Stimulated activated CD8-positive, alpha-beta memory T cell treated with anti-CD3 and anti-CD28 coated beads, Interleukin-4, amount 100 ng/mL, for 24 hours (primary cell): ENCODE data around the gene LDB3.

ENCODE experiments used
- DNase-seq: peaks from one replicate; pipeline ENCODE4 v3.0.0-alpha.2; 2020; ENCODE audit warnings: low read depth

The LDB3 gene

DNA sequence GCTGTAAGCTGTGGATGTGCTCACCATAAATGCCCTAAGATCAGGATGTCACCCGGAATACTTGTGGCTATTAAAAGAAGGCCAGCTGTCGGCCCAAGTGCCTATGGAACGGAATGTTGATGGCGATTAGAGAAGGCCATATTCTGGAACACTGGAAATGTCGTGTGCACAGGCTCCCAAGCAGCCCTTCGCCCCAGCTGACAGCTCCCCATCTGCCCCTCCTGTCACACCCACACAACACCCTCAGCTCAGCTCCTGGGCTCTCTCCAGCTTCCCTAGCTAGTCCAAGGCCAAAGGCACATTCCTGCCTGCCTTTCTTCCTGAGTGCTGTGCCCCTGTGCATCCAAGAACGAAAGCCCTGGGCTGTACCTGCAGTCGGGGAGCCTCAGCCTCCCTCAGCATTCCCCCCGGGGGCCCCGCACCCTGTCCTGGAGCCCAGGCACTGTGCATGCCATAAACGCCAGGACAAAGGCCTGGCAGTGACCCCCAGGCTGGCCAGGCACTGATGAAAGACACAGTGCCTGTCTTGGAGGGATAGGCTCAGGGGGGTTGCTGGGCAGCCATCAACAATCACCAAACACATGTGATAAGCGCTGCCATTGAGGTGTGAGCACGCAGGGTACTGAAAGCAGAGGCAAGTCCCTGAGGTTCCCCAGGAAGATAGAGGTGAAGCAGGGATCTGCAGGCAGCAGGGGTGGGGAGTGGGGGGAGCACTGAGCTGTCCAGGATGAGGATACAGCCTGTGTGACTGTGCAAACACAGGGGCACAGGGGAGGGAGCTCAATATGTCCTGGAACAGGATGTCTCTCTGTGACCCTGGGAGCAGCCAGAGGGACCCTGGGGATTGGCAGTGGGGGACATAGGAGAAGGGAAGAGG is 3.7 kb upstream of the LDB3 start:
- DNase-seq = no peak

- DNase-seq = no peak
Observed at GRCh38 chr10:86665218-86665607, 3.1 kb upstream of the LDB3 start.

DNA sequence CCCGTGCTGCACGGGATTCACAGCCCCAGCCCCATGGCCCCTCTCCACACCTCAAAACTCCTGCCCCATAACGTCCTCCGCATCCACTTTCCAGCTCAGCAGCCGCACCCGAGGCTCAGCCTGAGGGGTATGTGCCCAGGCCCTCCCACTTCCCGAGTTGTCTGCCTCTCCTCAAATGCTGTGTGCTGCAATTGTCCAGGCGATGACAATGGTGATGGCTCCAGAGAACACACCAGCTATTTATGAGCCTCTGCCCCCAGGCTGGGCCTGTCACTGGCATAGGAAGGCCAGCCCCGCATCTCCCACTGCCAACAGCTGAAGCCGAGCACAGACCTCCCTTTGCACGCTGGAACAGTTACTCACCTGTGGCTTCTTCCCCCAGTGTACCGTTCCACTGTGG is 2.4 kb upstream of the LDB3 start:
- no peak for DNase-seq

GRCh38 chr10:86666538-86666937 is 1.8 kb upstream of the LDB3 start:
- DNase-seq = no peak

DNA sequence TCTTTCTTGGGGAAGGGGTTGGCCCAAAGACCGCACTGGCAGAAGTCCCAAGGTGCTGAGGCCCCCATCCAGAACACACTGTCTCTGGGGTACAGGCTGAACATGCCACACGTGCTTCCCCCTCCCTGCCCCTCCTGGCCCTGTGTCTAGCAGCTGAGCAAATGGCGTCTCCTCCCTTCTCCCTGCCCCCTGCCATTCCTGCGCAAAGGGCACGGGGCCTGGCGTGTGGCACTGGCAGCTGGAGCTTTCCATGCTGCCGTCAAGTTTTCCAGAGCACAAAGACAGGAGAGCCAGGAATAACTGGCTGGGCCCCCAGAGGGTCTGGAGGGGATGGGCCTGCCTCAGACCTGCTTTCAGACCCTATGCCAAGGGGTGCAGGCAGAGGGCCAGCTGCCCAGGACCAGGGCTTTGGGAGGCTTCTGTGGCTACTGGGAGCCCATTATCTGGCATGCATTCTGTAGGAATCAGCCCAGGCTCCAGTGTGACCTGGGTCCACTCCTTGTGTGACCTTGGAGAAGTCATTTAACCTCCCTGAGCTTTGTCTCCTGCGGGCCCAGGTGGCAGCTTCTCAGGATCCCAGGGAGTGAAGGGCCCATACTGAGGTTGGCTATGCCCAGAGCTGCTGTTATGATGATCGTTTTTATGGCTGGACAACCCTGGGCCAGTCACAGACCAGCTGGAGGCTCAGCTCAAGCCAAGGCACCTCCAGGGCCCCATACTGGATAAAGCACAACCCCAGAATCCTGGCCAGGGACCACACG is 710 bp upstream of the LDB3 start:
- DNase-seq = no peak

GRCh38 chr10:86670290-86670811 is 2.0 kb downstream of the LDB3 start:
- DNase-seq = no peak

- DNase-seq = no peak
Observed at GRCh38 chr10:86670876-86671275, 2.6 kb downstream of the LDB3 start.

- no peak for DNase-seq
Observed at GRCh38 chr10:86671419-86671818, 3.1 kb downstream of the LDB3 start.

- DNase-seq = no peak
Observed at GRCh38 chr10:86671985-86672710, 3.8 kb downstream of the LDB3 start.

DNA sequence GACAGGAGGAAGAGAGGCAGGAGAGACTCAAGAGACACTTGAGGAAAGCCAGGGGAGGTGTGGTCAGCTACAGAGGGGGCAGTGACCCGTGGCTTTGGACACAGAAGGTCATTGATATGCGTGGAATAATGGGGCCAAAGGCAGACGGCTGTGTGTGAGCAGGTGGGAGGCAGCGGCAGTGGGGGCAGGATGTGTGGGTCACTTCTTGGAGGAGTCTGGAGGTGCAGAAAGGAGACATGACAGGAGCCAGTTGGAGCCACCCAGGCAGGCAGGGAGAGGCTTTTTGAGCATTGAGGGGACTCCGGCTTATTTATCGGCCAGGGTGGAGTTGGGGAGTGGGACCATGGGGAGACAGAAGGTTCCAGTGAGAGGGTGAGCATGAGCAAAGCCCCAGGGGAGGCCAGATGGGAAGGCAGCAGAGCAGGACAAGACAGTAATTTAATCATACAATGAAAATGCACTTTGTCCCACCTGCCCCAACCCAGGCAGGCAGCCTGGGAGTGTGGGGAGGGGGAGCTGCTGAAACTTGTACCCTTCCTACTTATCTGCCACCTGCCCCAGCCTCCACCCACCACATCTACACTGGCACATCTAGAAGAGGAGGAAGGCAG is 5.0 kb downstream of the LDB3 start:
- no peak for DNase-seq

DNA sequence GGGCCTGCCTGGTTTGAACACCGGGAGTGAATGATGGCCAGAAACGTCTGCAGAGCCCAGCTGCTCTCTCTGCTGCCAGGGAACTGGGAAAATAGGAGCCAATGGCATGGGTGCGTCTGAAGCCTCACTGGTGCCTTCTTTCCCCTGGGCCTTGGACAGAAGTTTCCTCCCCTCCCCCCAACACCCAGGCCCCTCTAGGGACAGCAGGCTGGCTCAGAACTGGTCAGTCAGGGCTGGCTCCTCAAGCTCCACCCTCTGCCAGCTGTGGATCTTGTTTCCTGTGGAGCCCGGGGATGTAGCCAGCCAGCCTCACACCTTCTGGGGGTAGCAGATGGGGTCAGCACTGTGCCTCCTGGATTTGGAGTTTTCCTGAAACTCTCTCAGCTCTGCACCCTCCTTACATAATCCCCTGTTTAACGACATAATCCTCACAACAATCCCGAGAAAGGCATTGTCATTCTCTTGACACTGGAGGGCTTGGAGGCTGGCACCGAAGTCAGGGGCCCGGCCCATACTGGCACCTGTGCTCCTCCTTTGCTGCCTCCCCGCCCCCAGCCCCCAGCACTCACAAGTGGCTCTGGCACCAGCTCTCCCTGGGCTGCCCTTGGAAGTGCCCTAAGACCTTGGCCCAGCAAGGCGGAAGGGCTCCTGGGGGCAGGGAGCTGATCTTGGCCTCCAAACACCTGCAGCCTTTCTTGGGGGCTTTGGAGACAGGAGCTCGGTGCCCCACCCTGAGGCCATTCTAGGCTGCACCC is 5.7 kb downstream of the LDB3 start:
- DNase-seq = no peak

GRCh38 chr10:86674912-86675311 is 6.6 kb downstream of the LDB3 start:
- no peak for DNase-seq

DNA sequence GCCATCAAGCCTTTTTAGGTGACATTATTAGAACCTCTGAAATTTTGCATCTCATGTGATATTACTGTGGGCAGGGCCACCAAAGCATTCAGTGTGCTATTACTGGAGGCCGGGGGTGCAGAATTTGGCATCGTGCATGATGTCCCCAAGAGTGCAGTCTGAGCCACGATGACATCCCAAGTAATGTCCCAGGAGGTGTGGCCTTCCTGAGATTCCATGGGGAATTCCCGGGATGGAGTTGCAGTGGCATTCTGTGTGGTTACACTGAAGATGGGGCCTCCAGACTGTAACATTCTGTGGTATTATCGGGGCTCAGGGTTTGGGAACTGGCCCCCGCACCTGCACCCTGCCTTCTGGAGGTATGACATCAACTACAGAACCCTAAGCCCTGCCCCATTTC is 9.1 kb downstream of the LDB3 start:
- no peak for DNase-seq

DNA sequence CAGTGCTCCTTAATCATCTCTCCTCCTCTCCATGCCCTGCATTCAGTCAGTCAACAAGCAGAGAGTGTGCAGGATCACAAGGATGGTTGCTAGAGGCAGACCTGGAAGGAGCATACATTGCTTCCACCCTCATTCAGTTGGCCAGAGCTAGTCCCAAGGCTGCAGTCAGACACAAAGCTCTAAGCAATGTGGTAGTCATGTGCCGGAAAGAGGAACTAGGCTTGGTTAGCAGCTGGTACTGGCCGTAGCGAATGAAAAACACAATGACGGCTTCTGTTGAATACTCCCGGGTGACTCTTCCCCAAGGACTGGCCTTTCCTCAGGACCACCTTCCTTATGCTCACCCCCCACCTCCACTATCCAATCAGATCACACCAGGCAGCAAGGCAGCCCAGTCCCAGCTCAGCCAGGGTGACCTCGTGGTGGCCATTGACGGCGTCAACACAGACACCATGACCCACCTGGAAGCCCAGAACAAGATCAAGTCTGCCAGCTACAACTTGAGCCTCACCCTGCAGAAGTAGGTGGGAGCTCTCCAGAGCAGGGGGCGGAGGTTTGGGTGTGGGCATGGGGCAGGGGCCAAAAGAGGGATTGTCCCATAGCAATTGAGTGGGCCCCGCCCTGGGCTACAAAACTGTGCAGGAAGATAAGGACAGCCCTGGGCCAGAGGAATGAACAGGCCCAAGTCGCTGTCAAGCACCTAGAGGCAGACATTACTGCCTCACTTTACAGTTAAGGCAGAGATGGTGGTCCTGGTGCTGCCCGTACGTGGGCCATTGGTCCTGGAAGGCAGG is 10.9 kb downstream of the LDB3 start:
- DNase-seq = no peak

DNA sequence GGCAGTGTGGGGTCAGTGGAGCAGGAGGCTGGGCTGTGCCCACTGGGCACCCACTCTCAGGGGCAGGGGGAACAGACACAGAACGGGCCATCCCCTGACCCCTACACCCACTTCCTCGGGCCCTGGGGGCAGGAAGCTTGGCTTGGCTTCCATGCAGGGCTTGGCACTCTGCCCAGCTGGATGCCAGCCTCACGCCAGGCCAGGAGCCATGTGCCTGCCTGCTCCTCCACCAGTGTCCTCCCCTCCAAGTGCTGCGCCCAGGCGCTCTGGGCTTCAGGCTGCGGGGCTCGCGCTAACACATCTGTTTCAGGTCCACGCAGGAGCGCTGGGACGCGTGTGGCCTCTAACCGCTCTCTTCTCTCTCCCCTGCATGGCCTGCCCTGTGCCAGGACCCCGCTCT is 12.7 kb downstream of the LDB3 start:
- no peak for DNase-seq

DNA sequence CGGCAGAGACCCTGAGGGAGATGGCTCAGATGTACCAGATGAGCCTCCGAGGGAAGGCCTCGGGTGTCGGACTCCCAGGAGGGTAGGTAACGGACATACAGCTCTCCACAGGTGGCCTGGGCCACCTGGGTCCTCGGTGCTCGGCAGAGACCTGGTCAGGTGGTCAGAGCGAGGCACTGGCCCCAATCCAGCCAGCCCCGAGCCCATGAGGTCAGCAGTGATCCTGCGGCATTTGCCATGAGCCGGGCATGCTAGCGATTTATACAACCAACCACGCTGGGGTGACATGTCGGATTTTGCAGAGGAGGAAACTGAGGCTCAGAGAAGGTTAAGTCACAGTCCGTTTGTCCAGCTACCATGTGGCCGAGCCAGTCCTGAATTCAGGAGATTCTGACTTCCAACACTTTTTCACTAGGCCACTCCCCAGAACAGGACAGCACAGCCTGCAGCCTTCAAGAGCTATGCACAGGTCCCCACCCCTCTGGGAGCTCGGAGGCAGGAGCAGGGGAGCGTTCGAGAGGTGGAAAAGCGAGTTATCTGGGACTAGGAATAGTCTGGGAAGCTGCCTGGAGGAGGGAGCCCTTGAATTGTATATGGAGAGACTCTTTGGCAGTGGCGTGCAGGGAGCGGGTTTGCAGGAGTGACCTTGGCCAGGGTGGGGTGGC is 13.5 kb downstream of the LDB3 start:
- DNase-seq = no peak

- no peak for DNase-seq
Observed at GRCh38 chr10:86682675-86683074, 14.4 kb downstream of the LDB3 start.

DNA sequence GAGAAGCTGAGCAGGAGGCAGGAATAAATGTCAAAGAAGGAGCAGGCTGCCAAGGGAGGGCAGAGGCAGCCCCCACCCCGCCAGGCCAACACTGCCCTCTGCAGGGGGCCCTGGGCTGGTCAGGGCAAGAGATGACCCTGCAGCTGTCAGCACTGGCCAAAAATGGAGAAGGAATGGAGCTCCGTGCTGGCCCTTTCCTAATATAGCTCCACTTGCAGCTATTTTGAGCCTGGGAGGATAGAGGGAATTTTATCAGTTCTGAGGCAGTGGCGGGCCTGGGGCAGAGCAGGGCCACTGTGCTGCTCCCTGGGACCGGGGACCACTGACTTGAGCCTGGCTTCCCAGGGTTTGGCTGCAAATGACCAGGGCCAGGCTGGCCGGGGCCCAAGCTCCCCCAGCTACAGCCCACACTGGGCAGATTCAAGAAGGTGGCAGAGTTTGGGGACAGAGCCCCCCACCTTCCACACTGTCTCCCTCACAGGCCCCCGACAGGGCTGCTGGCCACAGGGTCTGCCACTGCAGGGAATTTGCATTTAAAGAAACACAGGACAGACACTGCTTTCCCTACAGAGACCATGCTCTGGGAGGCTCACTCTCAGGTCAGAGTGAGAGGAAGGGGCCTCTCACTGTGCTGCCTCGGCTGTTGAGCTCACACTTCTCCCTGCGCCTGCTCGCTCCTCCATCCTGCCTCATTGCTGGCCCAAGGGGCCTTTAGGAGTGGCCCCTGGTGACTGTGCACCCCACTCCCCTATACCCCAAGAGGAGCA is 16.2 kb downstream of the LDB3 start:
- DNase-seq = no peak

- DNase-seq = no peak
Observed at GRCh38 chr10:86685416-86685815, 17.1 kb downstream of the LDB3 start.
